ENCODE data around the gene ACAD10.
"Not testable (repeated sequence)": the region's sequence is repeated elsewhere in the genome, so short reads cannot be mapped to it uniquely, and the experiment has no call there.

The ACAD10 gene

GRCh38 chr12:111705672-111706071 lies 19.8 kb downstream of the ACAD10 start:
- H3K9me3 ChIP-seq (ENCODE audit: control insufficient read depth, insufficient read depth, low read length): no peaks in the 10 kb centered on the region
- H3K36me3 ChIP-seq (ENCODE audit: insufficient read depth, low read length): peaks cover 10% of the 10 kb centered on the region
- H3K4me1 ChIP-seq (ENCODE audit: insufficient read depth, low read length): no peaks in the 10 kb centered on the region
- H3K9ac ChIP-seq (ENCODE audit: low read depth, low read length): no peak overlapping the region

- Histone ChIP-seq H3K9me3 (ENCODE audit: control insufficient read depth, insufficient read depth, low read length) (no peaks in the 10 kb centered on the region), H3K36me3 (ENCODE audit: insufficient read depth, low read length) (peaks cover 10% of the 10 kb centered on the region), H3K9ac (ENCODE audit: low read depth, low read length) (no peak overlapping the region), H3K4me1 (ENCODE audit: insufficient read depth, low read length) (no peaks in the 10 kb centered on the region)
Observed at GRCh38 chr12:111706145-111706544, 20.3 kb downstream of the ACAD10 start.

GRCh38 chr12:111715279-111715678 lies 29.4 kb downstream of the ACAD10 start:
- Histone ChIP-seq H3K9me3 (ENCODE audit: control insufficient read depth, insufficient read depth, low read length) (no peaks in the 10 kb centered on the region), H3K36me3 (ENCODE audit: insufficient read depth, low read length) (peaks cover 9% of the 10 kb centered on the region), H3K9ac (ENCODE audit: low read depth, low read length) (no peak overlapping the region), H3K4me1 (ENCODE audit: insufficient read depth, low read length) (no peaks in the 10 kb centered on the region)

DNA sequence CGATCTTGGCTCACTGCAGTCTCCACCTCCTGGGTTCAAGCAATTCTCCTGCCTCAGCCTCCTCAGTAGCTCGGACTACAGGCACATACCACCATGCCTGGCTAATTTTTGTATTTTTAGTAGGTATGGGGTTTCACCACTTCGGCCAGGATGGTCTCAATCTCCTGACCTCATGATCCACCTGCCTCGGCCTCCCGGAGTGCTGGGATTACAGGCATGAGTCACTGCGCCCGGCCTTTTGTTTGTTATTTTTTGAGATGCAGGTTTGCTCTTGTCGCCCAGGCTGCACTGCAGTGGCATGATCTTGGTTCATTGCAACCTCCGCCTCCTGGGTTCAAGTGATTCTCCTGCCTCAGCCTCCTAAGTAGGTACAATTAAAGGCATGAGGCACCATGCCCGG lies 33.5 kb downstream of the ACAD10 start:
- H3K36me3 ChIP-seq (ENCODE audit: insufficient read depth, low read length); H3K9me3 ChIP-seq (ENCODE audit: control insufficient read depth, insufficient read depth, low read length); H3K9ac ChIP-seq (ENCODE audit: low read depth, low read length); H3K4me1 ChIP-seq (ENCODE audit: insufficient read depth, low read length): not testable (repeated sequence)

- Histone ChIP-seq H3K36me3 (ENCODE audit: insufficient read depth, low read length) (no peaks in the 10 kb centered on the region; the same call in 1 of the 2 replicates), H3K9me3 (ENCODE audit: control insufficient read depth, insufficient read depth, low read length) (no peaks in the 10 kb centered on the region; the same call in 1 of the 2 replicates), H3K9ac (ENCODE audit: low read depth, low read length) (no peak overlapping the region), H3K4me1 (ENCODE audit: insufficient read depth, low read length) (no peaks in the 10 kb centered on the region)
Observed at GRCh38 chr12:111720457-111720856, 34.6 kb downstream of the ACAD10 start.

- H3K36me3 ChIP-seq (ENCODE audit: insufficient read depth, low read length); H3K9me3 ChIP-seq (ENCODE audit: control insufficient read depth, insufficient read depth, low read length); H3K4me1 ChIP-seq (ENCODE audit: insufficient read depth, low read length); H3K9ac ChIP-seq (ENCODE audit: low read depth, low read length): not testable (repeated sequence)
Observed at GRCh38 chr12:111723646-111724360, 38.0 kb downstream of the ACAD10 start.

DNA sequence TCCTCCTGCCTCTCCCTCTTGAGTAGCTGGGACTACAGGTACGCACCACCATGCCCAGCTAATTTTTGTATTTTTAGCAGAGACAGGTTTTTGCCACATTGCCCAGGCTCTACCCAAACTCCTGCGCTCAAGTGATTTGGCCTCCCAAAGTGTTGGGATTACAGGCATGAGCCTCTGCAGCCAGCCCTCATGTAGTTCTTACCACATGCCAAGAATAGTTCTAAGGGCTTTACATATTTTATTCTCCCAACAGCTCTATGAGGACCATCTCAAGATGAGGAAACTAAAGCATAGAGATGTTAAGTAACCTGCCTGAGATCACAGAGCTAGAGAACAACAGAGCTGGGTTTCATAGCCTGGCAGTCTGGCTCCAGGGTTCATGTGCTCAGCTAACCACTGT lies 42.9 kb downstream of the ACAD10 start:
- no peaks in the 10 kb centered on the region; the same call in 1 of the 2 replicates for H3K36me3 ChIP-seq (ENCODE audit: insufficient read depth, low read length)
- H3K9ac ChIP-seq (ENCODE audit: low read depth, low read length): no peak overlapping the region
- no peaks in the 10 kb centered on the region; the same call in 1 of the 2 replicates for H3K9me3 ChIP-seq (ENCODE audit: control insufficient read depth, insufficient read depth, low read length)
- no peaks in the 10 kb centered on the region for H3K4me1 ChIP-seq (ENCODE audit: insufficient read depth, low read length)

DNA sequence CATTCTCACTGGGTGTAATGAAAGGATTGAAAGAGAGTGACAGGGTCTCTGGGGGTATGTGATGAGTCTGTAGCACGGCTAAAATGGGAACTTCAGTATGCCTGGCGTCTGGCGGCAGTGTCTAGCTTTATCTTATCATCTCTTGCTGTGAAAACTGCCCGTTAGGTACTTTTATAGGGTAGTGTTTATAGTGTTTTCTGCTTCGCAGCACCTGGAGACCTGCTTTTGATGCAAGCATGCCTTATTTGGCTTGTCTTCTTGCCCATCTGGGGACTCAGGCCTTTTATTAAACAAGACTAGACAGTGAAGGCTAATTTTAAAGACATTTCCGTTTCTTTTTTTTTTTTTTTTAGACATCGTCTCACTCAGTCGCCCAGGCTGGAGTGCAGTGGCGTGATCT lies 44.6 kb downstream of the ACAD10 start:
- no peaks in the 10 kb centered on the region; the same call in 1 of the 2 replicates for H3K36me3 ChIP-seq (ENCODE audit: insufficient read depth, low read length)
- H3K4me1 ChIP-seq (ENCODE audit: insufficient read depth, low read length): no peaks in the 10 kb centered on the region
- no peak overlapping the region for H3K9ac ChIP-seq (ENCODE audit: low read depth, low read length)
- H3K9me3 ChIP-seq (ENCODE audit: control insufficient read depth, insufficient read depth, low read length): no peaks in the 10 kb centered on the region

- no peaks in the 10 kb centered on the region for H3K4me1 ChIP-seq (ENCODE audit: insufficient read depth, low read length)
- H3K36me3 ChIP-seq (ENCODE audit: insufficient read depth, low read length): peaks cover 6% of the 10 kb centered on the region; the same call in 1 of the 2 replicates
- H3K9ac ChIP-seq (ENCODE audit: low read depth, low read length): no peak overlapping the region
- no peaks in the 10 kb centered on the region for H3K9me3 ChIP-seq (ENCODE audit: control insufficient read depth, insufficient read depth, low read length)
Observed at GRCh38 chr12:111732786-111733185, 46.9 kb downstream of the ACAD10 start.

DNA sequence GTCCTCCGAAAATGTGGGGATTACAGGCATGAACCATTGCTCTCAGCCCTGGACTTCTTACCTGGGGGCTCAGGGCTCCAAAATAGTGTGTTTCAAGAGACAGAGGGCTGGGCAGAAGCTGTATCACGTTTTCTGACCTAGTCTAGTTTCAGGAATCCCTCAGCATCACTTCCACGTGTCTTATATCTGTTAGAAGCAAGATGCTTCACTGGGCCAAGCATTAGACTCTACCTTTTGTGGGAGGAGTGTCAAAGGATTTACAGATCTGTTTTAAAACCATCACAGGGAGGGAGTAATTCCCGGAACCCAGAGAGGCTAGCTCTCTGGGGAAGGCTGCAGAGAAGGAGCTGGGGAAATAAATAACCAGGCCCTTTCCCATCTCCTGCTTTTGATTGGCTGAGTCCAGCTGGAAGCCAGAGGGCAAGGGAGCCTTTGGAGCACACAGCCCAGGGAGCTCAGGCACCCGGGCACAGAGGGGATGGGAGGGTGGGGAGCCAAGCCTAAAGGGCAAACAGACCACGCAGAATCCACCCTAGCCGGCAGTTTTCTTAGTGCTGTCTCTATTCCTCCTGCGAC lies 47.6 kb downstream of the ACAD10 start:
- Histone ChIP-seq H3K9me3 (ENCODE audit: control insufficient read depth, insufficient read depth, low read length) (no peaks in the 10 kb centered on the region), H3K4me1 (ENCODE audit: insufficient read depth, low read length) (no peaks in the 10 kb centered on the region), H3K9ac (ENCODE audit: low read depth, low read length) (no peak overlapping the region), H3K36me3 (ENCODE audit: insufficient read depth, low read length) (peaks cover 6% of the 10 kb centered on the region; the same call in 1 of the 2 replicates)

DNA sequence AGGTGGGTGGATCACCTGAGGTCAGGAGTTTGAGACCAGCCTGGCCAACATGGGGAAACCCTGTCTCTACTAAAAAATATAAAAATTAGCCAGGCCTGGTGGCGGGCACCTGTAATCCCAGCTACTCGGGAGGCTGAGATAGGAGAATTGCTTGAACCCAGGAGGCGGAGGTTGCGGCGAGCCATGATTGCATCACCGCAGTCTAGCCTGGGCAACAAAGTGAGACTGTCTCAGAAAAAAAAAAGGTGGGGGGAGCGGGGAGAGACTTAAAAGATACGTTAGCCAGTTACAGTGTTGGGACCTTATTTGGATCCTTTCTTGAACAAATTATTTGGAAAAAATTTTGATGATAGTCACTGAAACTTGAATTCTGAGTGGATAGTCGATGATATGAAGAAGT lies 53.7 kb downstream of the ACAD10 start:
- not testable (repeated sequence) for H3K4me1 ChIP-seq (ENCODE audit: insufficient read depth, low read length); H3K36me3 ChIP-seq (ENCODE audit: insufficient read depth, low read length); H3K9ac ChIP-seq (ENCODE audit: low read depth, low read length); H3K9me3 ChIP-seq (ENCODE audit: control insufficient read depth, insufficient read depth, low read length)

DNA sequence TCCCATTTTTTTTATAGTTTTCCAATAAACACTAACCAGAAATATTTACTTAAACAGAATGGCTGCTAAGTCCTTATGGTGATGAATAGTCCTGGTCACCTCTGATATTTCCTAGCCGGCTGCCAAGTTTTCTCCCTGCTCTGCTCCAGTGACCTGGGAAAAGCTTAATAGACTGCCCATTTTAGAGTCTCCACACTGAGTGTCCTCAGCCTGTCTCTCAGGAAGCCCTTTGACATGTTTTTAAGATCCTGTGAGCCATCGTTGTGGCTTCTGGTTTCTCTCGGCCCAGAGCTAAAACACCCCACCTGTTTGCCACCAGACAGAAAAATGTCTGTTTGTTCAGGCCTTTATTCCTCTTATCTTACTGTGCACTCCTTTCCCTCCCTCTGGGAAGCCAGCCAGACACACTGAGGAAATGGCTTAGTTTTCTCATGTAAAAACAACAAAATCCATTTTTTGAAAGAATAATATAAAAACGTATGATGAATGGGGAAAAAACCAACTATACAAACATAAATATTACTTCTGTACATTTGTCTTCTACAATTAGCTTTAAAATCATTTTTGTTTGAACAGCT lies 55.5 kb downstream of the ACAD10 start:
- peaks cover 6% of the 10 kb centered on the region for H3K36me3 ChIP-seq (ENCODE audit: insufficient read depth, low read length)
- no peaks in the 10 kb centered on the region for H3K4me1 ChIP-seq (ENCODE audit: insufficient read depth, low read length)
- no peaks in the 10 kb centered on the region for H3K9me3 ChIP-seq (ENCODE audit: control insufficient read depth, insufficient read depth, low read length)
- no peak overlapping the region for H3K9ac ChIP-seq (ENCODE audit: low read depth, low read length)

DNA sequence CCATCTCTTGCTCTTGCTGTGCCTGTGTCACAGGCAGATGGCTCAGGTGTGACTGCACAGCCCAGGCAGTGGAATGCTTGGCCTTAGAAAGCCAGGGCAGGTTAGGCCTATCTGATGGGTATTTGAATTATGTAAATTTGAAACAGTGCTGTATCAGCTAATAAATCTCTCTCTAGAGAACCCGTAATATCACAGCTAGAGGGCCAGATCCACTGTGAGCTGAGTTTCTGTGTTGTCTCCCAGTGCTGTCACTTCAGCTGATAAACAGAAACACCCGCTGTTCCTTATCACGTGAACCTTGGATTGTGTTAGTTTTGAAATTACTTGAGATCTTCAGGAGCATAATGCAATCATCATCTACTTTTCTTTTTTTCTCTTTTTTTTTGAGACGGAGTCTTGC lies 59.4 kb downstream of the ACAD10 start:
- Histone ChIP-seq H3K4me1 (ENCODE audit: insufficient read depth, low read length) (no peaks in the 10 kb centered on the region), H3K9me3 (ENCODE audit: control insufficient read depth, insufficient read depth, low read length) (no peaks in the 10 kb centered on the region), H3K36me3 (ENCODE audit: insufficient read depth, low read length) (no peaks in the 10 kb centered on the region; the same call in 1 of the 2 replicates), H3K9ac (ENCODE audit: low read depth, low read length) (no peak overlapping the region)

DNA sequence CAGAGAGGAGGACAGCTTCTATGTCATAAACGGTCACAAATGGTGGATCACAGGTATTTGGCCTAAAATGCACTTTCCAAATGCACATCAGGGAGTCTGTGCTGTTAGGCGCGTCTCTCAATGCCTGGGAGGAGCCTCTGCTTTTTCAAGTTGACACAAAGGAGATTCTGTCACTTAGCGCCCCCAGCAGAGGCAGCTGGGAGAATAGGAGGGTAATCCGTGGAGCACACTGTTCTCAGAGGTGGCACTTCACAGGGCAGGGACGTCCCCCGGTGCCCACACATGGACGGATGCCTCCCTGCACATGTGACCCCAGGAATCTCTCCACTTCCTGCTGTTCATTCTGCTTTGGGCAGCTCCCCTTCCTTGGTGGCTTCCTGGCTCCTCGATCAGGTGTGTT lies 61.5 kb downstream of the ACAD10 start:
- no peaks in the 10 kb centered on the region; the same call in none of the 2 replicates for H3K36me3 ChIP-seq (ENCODE audit: insufficient read depth, low read length)

GRCh38 chr12:111748151-111748672 lies 62.4 kb downstream of the ACAD10 start:
- H3K9ac ChIP-seq (ENCODE audit: low read depth, low read length): no peak overlapping the region
- H3K9me3 ChIP-seq (ENCODE audit: control insufficient read depth, insufficient read depth, low read length): no peaks in the 10 kb centered on the region
- H3K4me1 ChIP-seq (ENCODE audit: insufficient read depth, low read length): no peaks in the 10 kb centered on the region; the same call in 1 of the 2 replicates
- H3K36me3 ChIP-seq (ENCODE audit: insufficient read depth, low read length): no peaks in the 10 kb centered on the region; the same call in none of the 2 replicates

More for the DNA sequence above, 61.5 kb downstream of the ACAD10 start:
- Histone ChIP-seq H3K9me3 (ENCODE audit: control insufficient read depth, insufficient read depth, low read length) (no peaks in the 10 kb centered on the region), H3K9ac (ENCODE audit: low read depth, low read length) (no peak overlapping the region), H3K4me1 (ENCODE audit: insufficient read depth, low read length) (no peaks in the 10 kb centered on the region)

Data from ES-I3 (cell line).